Osteoblast (primary cell): ENCODE data around the gene TOR4A. TPM values are rescaled to one million over a fixed set of nuclear protein-coding genes. Genes with fewer than 3 reads are reported as not detected.

ENCODE experiments used
- DNase-seq: peaks from one replicate; pipeline ENCODE4 v3.0.0; 2011; ENCODE audit warnings: low spot score, mixed read lengths; ENCODE audit not compliant: insufficient read length; ENCODE audit errors: missing footprints
- H2AFZ ChIP-seq: 2 replicates; pipeline ENCODE4 v1.6.0; 2011; ENCODE audit warnings: mild to moderate bottlenecking, low read length
- H3K27ac ChIP-seq: 2 replicates; pipeline ENCODE4 v1.5.1; 2011; ENCODE audit warnings: mild to moderate bottlenecking, low read depth, low read length, moderate library complexity
- H3K27me3 ChIP-seq: 2 replicates; pipeline ENCODE4 v1.6.0; 2012; ENCODE audit warnings: mild to moderate bottlenecking, control low read depth, inconsistent platforms, low read length, moderate library complexity; ENCODE audit not compliant: insufficient read depth
- H3K36me3 ChIP-seq: 2 replicates; pipeline ENCODE4 v1.5.1; 2011; ENCODE audit warnings: mild to moderate bottlenecking, low read length, control low read depth, moderate library complexity; ENCODE audit not compliant: insufficient read depth
- H3K4me1 ChIP-seq: 2 replicates; pipeline ENCODE4 v1.5.1; 2011; ENCODE audit warnings: mild to moderate bottlenecking, low read length, control low read depth, moderate library complexity; ENCODE audit not compliant: insufficient read depth
- H3K4me2 ChIP-seq: 2 replicates; pipeline ENCODE4 v1.6.0; 2011; ENCODE audit warnings: mild to moderate bottlenecking, low read length; ENCODE audit not compliant: insufficient read depth
- H3K4me3 ChIP-seq: fragments of 200-600 bp; sonication (generic); 3 replicates; pipeline ENCODE4 v1.5.1; 2012; ENCODE audit warnings: mild to moderate bottlenecking, low read length, inconsistent platforms; ENCODE audit not compliant: insufficient read depth
- H3K79me2 ChIP-seq: 2 replicates; pipeline ENCODE4 v1.6.0; 2012; ENCODE audit warnings: mild to moderate bottlenecking, low read length, control low read depth, inconsistent platforms; ENCODE audit not compliant: insufficient read depth
- H3K9me3 ChIP-seq: 2 replicates; pipeline ENCODE4 v1.5.1; 2011; ENCODE audit warnings: low read depth, low read length, control low read depth
- H4K20me1 ChIP-seq: 2 replicates; pipeline ENCODE4 v1.6.0; 2012; ENCODE audit warnings: mild to moderate bottlenecking, low read length, control low read depth; ENCODE audit not compliant: insufficient read depth
- CTCF ChIP-seq: IDR thresholded peaks from 2 replicates; pipeline ENCODE4 v1.5.1; 2011; ENCODE audit warnings: mild to moderate bottlenecking, low read depth, low read length, moderate library complexity; ENCODE audit errors: extremely low read depth
- total RNA-seq: library from RNA; depleted of rRNA; stranded (reverse); fragments of >200 nt; gene quantifications from 2 replicates; pipeline ENCODE4 v1.2.3, GENCODE V29; 2012

Gene TOR4A
- total RNA-seq, 1 donor, result 2.5 TPM

GRCh38 chr9:137266162-137266527 lies 11.4 kb upstream of the TOR4A start:
- H4K20me1 ChIP-seq, result peaks cover 11% of the 10 kb centered on the region
- no peak for DNase-seq
- H3K27ac ChIP-seq, result no peak overlapping the region
- no peaks in the 10 kb centered on the region for H3K27me3 ChIP-seq
- peaks cover 20% of the 10 kb centered on the region for H3K4me1 ChIP-seq
- H3K36me3 ChIP-seq, result peaks cover 45% of the 10 kb centered on the region
- no peak overlapping the region for H3K4me3 ChIP-seq
- TF ChIP-seq CTCF, result no peak
- no peak overlapping the region for H3K4me2 ChIP-seq
- no peaks in the 10 kb centered on the region for H3K9me3 ChIP-seq
- H3K79me2 ChIP-seq, result peaks cover 17% of the 10 kb centered on the region
- H2AFZ ChIP-seq, result no peak overlapping the region

- peaks cover 45% of the 10 kb centered on the region for H3K36me3 ChIP-seq
Observed at GRCh38 chr9:137266585-137267453, 10.7 kb upstream of the TOR4A start.

GRCh38 chr9:137267933-137268355 lies 9.6 kb upstream of the TOR4A start:
- H3K27me3 ChIP-seq, result no peaks in the 10 kb centered on the region
- peaks cover 11% of the 10 kb centered on the region for H4K20me1 ChIP-seq
- H3K9me3 ChIP-seq, result no peaks in the 10 kb centered on the region
- no peak overlapping the region for H2AFZ ChIP-seq
- DNase-seq, result peak; percentile 96
- H3K36me3 ChIP-seq, result peaks cover 53% of the 10 kb centered on the region
- no peak for TF ChIP-seq CTCF
- peaks cover 17% of the 10 kb centered on the region for H3K79me2 ChIP-seq
- H3K4me1 ChIP-seq, result peaks cover 20% of the 10 kb centered on the region
- H3K27ac ChIP-seq, result peak overlapping the region; percentile 45
- H3K4me3 ChIP-seq, result no peak overlapping the region
- no peak overlapping the region for H3K4me2 ChIP-seq

More at GRCh38 chr9:137266585-137267453, 10.7 kb upstream of the TOR4A start:
- Histone ChIP-seq H3K4me3 (no peak overlapping the region), H4K20me1 (peaks cover 11% of the 10 kb centered on the region), H3K79me2 (peaks cover 17% of the 10 kb centered on the region), H2AFZ (no peak overlapping the region), H3K27ac (no peak overlapping the region), H3K4me1 (peaks cover 20% of the 10 kb centered on the region), H3K27me3 (no peaks in the 10 kb centered on the region), H3K4me2 (no peak overlapping the region), H3K9me3 (no peaks in the 10 kb centered on the region)
- DNase-seq, result peak; percentile 60
- TF ChIP-seq CTCF, result no peak

DNA sequence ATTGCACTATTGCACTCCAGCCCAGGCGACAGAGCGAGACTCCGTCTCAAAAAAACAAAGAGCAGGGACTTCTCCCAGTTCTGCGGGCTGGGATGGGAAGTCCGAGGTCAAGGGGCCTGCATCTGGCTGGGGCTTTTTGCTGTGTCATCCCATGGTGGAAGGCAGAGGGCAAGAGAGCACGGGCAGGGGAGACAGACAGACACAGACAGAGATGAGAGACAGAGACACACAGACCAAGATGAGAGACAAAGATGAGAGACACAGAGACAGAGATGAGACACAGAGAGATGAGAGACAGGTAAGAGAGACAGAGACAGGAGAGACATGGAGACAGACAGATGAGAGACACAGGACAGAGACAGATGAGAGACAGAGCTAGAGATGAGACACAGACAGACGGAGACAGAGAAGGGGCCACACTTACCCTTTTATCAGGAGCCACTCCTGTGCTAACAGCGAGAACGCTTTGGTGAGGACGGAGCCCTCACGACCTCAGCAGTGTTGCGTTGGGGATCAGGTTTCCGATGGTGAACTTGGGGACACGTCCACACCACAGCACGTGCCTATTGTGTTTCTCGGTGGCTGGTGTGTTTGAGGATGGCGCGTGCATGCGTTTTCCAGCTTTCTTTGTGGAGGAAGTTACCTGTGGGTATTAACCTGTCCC lies 8.9 kb upstream of the TOR4A start:
- no peak overlapping the region for H3K4me2 ChIP-seq
- H3K36me3 ChIP-seq, result peaks cover 55% of the 10 kb centered on the region
- peaks cover 20% of the 10 kb centered on the region for H3K4me1 ChIP-seq
- peaks cover 17% of the 10 kb centered on the region for H3K79me2 ChIP-seq
- no peaks in the 10 kb centered on the region for H3K9me3 ChIP-seq
- H3K27me3 ChIP-seq, result no peaks in the 10 kb centered on the region
- no peak for TF ChIP-seq CTCF
- DNase-seq, result peak; percentile 77
- H3K4me3 ChIP-seq, result no peak overlapping the region
- no peak overlapping the region for H2AFZ ChIP-seq
- H3K27ac ChIP-seq, result peak overlapping the region; percentile 61
- H4K20me1 ChIP-seq, result peaks cover 11% of the 10 kb centered on the region
